Keratinocyte (primary cell): ENCODE data around the gene SOX10.

ENCODE experiments used
- EZH2 ChIP-seq: IDR thresholded peaks from one replicate; pipeline ENCODE4 v1.6.1; 2012; ENCODE audit warnings: inconsistent platforms, mild to moderate bottlenecking, low read length, moderate library complexity
- TF ChIP-seq, protein P1 (sequence below), 3 experiments: IDR thresholded peaks in 1 of 3; conservative IDR thresholded peaks in 1 of 3; optimal IDR thresholded peaks in 1 of 3; 2 replicates in 2 of 3; 3 replicates in 1 of 3; pipeline versions ENCODE3 to v1.5.1; 2011; ENCODE audit warnings: low read length in 3 of 3, mild to moderate bottlenecking in 3 of 3, moderate library complexity in 2 of 3, control low read depth in 1 of 3, inconsistent platforms in 1 of 3; ENCODE audit not compliant: insufficient read depth in 2 of 3; ENCODE audit errors: extremely low read depth in 1 of 3

GRCh38 chr22:38030311-38031133 is 46.2 kb upstream of the SOX10 start:
- TF ChIP-seq, protein P1, sequence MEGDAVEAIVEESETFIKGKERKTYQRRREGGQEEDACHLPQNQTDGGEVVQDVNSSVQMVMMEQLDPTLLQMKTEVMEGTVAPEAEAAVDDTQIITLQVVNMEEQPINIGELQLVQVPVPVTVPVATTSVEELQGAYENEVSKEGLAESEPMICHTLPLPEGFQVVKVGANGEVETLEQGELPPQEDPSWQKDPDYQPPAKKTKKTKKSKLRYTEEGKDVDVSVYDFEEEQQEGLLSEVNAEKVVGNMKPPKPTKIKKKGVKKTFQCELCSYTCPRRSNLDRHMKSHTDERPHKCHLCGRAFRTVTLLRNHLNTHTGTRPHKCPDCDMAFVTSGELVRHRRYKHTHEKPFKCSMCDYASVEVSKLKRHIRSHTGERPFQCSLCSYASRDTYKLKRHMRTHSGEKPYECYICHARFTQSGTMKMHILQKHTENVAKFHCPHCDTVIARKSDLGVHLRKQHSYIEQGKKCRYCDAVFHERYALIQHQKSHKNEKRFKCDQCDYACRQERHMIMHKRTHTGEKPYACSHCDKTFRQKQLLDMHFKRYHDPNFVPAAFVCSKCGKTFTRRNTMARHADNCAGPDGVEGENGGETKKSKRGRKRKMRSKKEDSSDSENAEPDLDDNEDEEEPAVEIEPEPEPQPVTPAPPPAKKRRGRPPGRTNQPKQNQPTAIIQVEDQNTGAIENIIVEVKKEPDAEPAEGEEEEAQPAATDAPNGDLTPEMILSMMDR (optimal IDR thresholded peaks at IDR 0.05 in 1 of 3, IDR thresholded peaks at IDR 0.05 in 1 of 3, conservative IDR thresholded peaks at IDR 0.05 in 1 of 3; ENCODE audit: extremely low read depth in 1 of 3, insufficient read depth in 2 of 3, low read length in 3 of 3): no peak
- TF ChIP-seq EZH2: no peak
